GM18519 (cell line): ENCODE measurements around the gene DPYSL4.

ENCODE experiments used
- ATAC-seq: cut with Tn5 transposase; IDR thresholded peaks from one replicate; pipeline ENCODE4 v1.9.1; 2021; ENCODE audit warnings: mild to moderate bottlenecking, moderate library complexity; ENCODE audit not compliant: unreplicated experiment, low FRiP score

The DPYSL4 gene

GRCh38 chr10:132238371-132239125 is 51.8 kb downstream of the DPYSL4 start:
- no peak for ATAC-seq

- no peak for ATAC-seq
Observed at GRCh38 chr10:132239126-132240031, 52.6 kb downstream of the DPYSL4 start.

- ATAC-seq, result no peak
Observed at GRCh38 chr10:132240156-132240555, 53.4 kb downstream of the DPYSL4 start.

DNA sequence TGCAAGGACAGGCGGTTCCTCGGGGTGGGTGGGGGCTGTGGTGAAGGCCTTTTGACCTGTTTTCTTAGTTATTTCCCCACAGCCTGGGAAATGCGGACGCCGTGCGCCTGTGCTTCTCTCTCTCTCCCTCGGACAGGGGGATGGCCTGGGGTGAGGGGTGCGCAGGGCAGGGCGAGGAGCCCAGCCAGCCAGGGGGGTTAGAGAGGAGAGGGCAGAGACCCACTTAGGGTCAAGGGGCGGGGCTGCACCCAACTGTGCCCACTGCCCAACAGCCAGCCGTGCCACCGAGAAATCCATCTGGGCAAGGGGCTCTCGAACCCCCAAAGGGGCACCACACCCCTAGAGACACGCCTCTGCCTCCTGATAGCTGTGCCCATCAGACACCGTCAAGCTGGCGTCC is 53.8 kb downstream of the DPYSL4 start:
- ATAC-seq, result no peak

GRCh38 chr10:132241086-132241485 is 54.3 kb downstream of the DPYSL4 start:
- no peak for ATAC-seq

GRCh38 chr10:132241496-132241895 is 54.7 kb downstream of the DPYSL4 start:
- ATAC-seq, result no peak

DNA sequence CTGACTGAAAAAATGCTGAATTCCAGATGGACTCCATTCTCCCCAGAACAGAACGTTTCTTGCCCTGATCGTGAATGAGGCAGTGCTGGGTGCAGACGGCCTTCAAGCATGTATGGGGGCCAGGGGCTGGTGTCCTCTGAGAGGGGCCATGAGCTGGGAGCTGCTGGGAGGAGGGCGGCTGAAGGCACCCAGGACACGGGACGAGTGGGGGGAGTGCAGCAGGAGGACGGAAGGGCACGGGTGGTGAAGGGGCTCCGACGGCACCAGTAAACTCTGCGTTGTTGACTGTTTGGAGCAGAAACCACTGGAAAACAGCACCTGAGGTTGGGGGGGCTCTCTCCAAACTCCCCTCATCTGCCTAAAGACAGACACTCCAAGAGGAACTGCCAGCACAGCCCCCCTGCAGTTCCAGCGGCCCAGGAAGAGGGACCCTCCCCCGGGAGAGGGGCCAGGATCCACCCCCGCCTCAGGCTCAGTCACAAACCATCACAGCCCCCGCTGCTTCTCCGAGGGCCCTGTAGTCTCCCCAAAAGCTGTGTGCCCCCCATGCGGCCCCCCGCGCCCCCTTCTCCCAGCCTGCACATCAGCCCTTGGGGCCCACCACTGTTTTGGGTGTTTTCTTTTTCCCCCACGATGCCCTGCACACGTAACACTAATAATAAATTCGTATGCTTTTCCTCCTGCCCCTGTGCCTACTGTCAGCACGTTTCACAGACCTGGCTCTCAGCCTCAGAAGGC is 55.5 kb downstream of the DPYSL4 start:
- ATAC-seq, result no peak

DNA sequence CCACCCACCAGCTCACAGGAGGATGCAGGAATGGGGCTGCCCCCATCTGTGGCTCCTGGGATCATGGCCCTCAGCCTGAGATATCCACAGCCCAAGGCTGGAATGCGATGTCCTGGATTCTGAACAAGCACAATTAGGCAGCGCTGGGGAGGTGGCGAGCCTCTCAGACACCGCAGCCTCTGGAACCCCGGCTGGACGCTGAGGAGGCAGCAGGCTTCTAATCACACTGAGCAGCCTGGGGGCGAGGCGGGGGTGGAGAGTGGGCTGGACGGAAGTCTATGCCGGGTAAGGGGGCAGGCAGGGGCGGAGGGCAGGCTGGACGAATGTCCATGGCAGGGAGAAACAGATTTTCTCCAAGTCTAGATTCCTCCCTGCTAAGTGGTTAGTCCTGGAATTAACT is 56.4 kb downstream of the DPYSL4 start:
- ATAC-seq, result no peak

GRCh38 chr10:132243626-132244025 is 56.9 kb downstream of the DPYSL4 start:
- no peak for ATAC-seq

DNA sequence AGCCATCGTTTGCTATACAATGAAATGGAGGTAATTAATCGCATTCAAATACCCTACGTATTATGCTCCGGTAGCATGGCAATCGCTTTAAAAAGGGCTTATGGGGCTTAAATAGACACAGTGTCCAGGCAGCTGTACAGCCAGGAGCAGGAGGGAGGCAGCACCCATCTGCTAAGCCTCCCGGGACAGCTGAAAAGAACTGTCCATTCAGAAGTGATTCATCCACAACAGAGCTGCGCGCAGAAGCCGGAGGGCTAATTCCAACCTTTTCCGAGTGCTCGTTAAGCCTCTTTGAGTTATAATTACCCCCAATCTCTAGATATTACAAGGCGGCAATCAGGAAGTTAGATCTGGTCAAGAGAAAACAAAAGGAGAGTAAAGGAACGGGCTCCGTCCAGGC is 58.3 kb downstream of the DPYSL4 start:
- no peak for ATAC-seq

DNA sequence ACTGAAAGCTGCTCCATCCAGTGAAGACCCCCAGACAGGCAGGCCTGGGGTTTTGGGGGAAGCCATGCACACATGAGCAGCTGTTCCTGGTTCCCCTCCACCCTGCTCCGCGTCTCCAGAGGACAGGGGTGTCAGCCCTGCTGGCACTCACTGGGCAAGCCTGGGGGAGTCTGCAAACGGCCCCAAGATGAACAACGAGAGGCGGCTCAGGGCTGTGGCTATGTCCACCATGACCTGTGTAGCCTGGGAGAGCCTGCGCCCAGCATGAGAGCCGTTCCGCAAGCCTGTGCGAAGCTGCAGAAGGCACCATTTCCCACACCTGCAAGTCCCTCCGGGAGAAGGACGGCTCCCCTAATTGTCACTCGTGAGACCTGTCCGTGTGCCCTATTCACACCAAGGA is 59.5 kb downstream of the DPYSL4 start:
- ATAC-seq, result no peak

DNA sequence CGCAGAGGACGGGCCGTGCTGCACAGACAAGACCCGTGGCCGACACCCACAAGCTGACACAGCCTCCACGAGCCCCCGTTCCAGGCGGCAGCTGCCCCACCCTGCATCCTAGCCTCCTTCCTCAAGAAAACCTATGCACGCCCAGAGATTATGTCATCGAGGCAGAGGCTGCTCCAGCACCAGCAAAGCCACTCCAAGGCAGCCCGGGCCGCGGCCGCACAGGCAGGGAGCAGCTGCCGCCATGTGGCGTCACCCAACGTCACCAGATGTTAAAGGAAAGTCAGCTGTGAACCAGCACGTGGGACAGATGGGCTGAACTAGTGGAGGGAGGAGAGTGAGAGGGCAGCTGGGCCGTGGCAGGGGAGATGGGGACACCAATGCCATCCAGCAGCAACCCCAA is 61.2 kb downstream of the DPYSL4 start:
- no peak for ATAC-seq

- no peak for ATAC-seq
Observed at GRCh38 chr10:132248455-132249225, 61.9 kb downstream of the DPYSL4 start.

DNA sequence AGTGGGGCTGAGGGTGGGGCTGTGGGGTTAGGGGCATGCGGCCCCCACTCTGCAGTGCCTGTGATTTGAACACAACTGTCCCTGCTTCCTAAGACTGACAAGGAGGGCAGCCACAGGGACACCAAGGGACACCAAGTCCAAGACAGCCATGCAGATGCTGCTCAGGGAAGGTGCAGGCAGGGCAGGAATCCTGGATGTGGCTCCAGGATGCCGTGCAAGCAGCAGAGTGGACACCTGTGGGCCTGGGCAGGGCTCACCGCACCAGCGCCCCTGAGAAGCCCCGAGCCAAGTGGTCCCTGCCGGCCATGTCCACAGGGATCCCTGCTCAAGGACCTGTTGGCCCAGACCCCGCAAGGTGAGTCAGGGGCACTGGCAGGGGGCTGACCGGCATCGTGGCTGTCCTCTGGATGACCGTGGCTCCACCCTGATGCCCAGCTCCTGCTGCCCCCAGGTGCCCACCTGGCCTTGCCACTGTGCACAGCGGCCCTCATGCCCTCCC is 62.5 kb downstream of the DPYSL4 start:
- ATAC-seq, result no peak

DNA sequence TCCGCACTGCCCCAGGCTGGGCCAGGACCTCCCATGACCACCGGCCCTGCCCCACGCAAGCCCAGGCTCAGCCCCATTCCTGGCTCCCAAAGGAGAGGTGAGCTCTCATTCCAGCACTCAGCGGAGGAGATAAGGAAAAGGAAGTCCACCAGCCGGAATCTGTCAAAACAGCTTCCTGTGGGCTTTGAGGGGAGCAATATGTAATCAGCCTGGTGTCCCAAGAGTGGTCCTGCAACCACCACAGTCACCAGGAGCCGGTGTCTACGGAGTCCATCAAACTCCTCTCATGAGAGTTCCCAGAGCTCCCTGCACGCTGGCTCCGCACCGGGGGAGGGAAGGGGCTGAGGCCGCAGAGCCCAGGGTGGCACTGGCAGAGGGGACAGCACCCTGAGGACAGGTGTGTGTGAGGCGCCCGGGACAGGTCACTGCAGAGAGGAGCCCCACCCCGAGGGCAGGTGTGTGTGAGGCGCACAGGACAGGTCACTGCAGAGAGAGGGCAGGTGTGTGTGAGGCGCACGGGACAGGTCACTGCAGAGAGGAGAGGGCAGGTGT is 63.2 kb downstream of the DPYSL4 start:
- no peak for ATAC-seq

GRCh38 chr10:132250481-132251475 is 64.0 kb downstream of the DPYSL4 start:
- no peak for ATAC-seq

- ATAC-seq, result no peak
Observed at GRCh38 chr10:132251928-132252327, 65.2 kb downstream of the DPYSL4 start.

DNA sequence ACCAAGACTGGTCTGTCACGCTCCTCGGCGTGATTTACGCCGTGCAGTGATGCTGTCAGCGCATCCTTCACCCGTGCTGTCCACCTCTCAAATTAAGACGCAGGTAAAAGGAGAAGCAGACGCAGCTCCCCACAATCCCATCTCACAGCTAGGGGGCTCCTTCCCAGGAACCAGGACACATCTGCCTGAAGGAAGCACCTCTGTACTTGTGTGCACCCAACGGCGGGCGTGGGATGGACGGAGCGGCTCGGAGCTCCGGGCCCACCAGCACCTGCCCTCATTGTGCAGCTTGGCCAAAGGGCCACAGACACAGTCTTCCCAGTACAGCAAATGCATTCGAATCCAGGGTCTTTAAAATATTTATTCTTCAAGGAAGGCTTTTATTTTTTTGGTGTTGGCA is 65.7 kb downstream of the DPYSL4 start:
- no peak for ATAC-seq
